ENCODE measurements around the gene KRT76. TPM values are rescaled to one million over a fixed set of nuclear protein-coding genes. Genes with fewer than 3 reads are reported as not detected.

The KRT76 gene
- total RNA-seq, 4 donors from 2014 or later: not detected

DNA sequence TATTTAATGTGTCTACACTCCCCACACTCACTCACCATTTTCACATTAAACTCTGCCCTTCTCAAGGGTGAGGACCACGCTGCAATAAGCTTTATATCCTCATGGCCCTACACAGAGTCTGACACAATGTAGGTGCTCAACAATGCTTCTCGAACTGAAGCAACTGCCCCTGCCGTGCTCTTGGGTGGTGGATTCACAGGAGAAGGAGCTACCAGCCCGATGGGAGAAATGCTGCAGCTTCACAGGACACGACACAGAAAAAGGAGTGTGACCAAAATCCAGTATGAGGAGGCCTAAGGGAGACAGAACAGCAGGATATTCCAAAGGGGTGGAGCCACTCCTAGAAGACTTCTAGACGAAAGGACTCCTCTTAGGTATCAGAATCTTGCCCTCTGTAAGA lies 25.3 kb upstream of the KRT76 start:
- Histone ChIP-seq H3K27ac (replicated peaks in 1 of 4) (no peak overlapping the region), H3K9me3 (no peaks in the 10 kb centered on the region), H3K27me3 (no peaks in the 10 kb centered on the region), H3K4me3 (no peak overlapping the region), H3K36me3 (no peaks in the 10 kb centered on the region), H3K4me1 (peaks cover 0 to 9% (median 6%) of the 10 kb centered on the region in 4 donors)
- DNase-seq (ENCODE audit: extremely low spot score): no peak
- intact Hi-C loops (cut with DNase I): no loop called here
- 75% methylated on average over 6 of the region's 6 CpGs for WGBS
- TF ChIP-seq, protein P1, sequence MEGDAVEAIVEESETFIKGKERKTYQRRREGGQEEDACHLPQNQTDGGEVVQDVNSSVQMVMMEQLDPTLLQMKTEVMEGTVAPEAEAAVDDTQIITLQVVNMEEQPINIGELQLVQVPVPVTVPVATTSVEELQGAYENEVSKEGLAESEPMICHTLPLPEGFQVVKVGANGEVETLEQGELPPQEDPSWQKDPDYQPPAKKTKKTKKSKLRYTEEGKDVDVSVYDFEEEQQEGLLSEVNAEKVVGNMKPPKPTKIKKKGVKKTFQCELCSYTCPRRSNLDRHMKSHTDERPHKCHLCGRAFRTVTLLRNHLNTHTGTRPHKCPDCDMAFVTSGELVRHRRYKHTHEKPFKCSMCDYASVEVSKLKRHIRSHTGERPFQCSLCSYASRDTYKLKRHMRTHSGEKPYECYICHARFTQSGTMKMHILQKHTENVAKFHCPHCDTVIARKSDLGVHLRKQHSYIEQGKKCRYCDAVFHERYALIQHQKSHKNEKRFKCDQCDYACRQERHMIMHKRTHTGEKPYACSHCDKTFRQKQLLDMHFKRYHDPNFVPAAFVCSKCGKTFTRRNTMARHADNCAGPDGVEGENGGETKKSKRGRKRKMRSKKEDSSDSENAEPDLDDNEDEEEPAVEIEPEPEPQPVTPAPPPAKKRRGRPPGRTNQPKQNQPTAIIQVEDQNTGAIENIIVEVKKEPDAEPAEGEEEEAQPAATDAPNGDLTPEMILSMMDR (IDR thresholded peaks at IDR 0.05): no peak
- TF ChIP-seq POLR2AphosphoS5 (IDR thresholded peaks at IDR 0.05) (no peak), POLR2A (IDR thresholded peaks at IDR 0.05; ENCODE audit: low read depth) (no peak)

DNA sequence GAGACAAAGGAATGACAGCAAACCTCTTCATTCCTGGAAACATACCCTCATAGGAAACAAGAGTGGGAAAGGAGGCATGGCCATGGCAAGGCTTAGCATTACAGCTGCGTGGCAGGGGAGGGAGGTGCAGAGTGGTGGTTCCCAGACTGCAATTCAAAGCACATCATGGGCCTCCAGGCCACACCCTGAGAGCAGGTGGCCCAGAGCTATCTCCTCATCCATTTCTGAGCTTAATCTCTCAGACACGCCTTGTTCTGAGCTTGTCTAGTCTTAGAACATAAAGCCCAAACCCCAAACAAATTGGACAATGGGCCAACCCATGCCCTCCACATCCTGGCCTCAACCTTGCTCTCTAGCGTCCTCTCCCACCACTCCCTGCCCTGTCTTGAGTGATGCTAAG lies 24.6 kb upstream of the KRT76 start:
- H3K27me3 ChIP-seq: no peaks in the 10 kb centered on the region
- H3K4me3 ChIP-seq: no peak overlapping the region
- DNase-seq (ENCODE audit: extremely low spot score): no peak
- no peak overlapping the region for H3K27ac ChIP-seq (replicated peaks in 1 of 4)
- 71% methylated on average over 3 of the region's 3 CpGs for WGBS
- peaks cover 0 to 9% (median 6%) of the 10 kb centered on the region in 4 donors for H3K4me1 ChIP-seq
- H3K9me3 ChIP-seq: no peaks in the 10 kb centered on the region
- H3K36me3 ChIP-seq: no peaks in the 10 kb centered on the region
- no peak for TF ChIP-seq EP300 (IDR thresholded peaks at IDR 0.05)
- TF ChIP-seq POLR2AphosphoS5 (IDR thresholded peaks at IDR 0.05): no peak
- no peak for TF ChIP-seq POLR2A (IDR thresholded peaks at IDR 0.05; ENCODE audit: low read depth)
- TF ChIP-seq, protein P1 (IDR thresholded peaks at IDR 0.05): no peak
- intact Hi-C loops (cut with DNase I): no loop called here

DNA sequence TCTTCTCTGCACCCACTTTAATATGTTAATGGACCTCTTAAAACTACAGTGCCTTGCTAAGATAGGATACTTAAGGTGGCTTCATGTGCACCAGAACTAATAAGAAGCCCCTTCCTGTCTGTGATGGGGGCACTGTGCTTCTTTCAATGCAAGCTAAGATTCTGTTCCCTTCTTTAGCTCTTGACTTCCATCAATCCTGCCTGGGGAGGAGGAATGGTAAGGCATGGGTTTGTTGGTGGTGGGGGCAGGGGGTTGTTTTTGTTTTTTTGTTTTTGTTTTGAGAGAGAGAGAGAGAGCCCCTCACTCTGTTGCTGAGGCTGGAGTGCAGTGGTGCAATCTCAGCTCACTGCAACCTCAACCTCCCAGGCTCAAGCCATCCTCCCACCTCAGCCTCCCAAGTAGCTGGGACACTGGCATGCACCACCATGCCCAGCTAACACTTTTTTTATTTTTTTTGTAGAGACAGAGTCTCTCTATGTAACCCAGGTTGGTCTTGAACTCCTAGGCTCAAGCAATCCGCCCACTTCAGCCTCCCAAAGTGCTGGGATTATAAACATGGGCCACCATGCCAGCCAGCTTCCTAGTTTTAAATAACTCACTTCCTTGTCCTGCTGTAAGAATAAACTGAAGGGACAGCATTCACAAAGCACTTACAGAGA lies 23.2 kb upstream of the KRT76 start:
- no peaks in the 10 kb centered on the region for H3K27me3 ChIP-seq
- TF ChIP-seq POLR2AphosphoS5 (IDR thresholded peaks at IDR 0.05) (no peak), EP300 (IDR thresholded peaks at IDR 0.05) (no peak), POLR2A (IDR thresholded peaks at IDR 0.05; ENCODE audit: low read depth) (no peak)
- TF ChIP-seq, protein P1 (IDR thresholded peaks at IDR 0.05): no peak
- WGBS: 76% methylated on average over 1 of the region's 1 CpG
- no peak overlapping the region for H3K4me3 ChIP-seq
- no peaks in the 10 kb centered on the region for H3K36me3 ChIP-seq
- no peak for DNase-seq (ENCODE audit: extremely low spot score)
- H3K9me3 ChIP-seq: no peaks in the 10 kb centered on the region
- no peak overlapping the region for H3K27ac ChIP-seq (replicated peaks in 1 of 4)
- H3K4me1 ChIP-seq: peaks cover 0 to 9% (median 6%) of the 10 kb centered on the region in 4 donors
- intact Hi-C loops (cut with DNase I): no loop called here

DNA sequence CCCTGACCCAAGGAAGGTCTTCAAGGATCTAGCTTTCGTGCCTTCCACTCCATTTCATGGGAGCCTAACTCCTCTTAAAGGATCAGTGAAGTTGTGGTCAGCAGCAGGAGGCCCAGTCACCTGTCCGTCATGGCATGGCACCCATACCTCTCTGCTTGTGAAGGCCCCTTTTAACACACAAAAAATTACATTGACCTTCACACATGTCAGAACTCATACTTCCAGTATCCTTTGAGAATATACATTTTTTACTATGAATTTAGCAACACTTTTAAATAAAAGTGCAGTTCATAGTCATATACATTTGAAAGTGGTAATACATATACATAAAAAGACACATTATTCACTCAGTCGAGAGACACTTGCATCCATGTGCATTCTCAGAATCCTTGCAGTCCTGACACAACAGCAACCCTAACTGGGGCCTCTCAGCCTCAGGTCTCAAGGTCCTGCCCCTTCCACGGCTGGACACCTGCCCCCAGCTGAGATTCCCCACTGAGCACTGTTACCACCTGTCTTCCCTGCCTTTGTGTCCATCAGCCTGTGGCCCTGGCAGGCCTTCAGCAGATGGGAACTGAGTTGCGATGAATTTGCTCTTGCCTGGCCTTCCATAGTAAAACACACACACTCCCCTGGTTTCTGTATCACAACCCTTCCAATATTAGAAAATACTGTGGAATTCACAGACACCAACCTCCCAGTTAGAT lies 22.5 kb upstream of the KRT76 start:
- WGBS: 72% methylated on average over 5 of the region's 5 CpGs
- TF ChIP-seq EP300 (IDR thresholded peaks at IDR 0.05) (no peak), POLR2AphosphoS5 (IDR thresholded peaks at IDR 0.05) (no peak), POLR2A (IDR thresholded peaks at IDR 0.05; ENCODE audit: low read depth) (no peak)
- TF ChIP-seq, protein P1 (IDR thresholded peaks at IDR 0.05): no peak
- Histone ChIP-seq H3K9me3 (no peaks in the 10 kb centered on the region), H3K4me3 (no peak overlapping the region), H3K27me3 (peaks cover 0 to 2% (median 0%) of the 10 kb centered on the region in 4 donors), H3K36me3 (no peaks in the 10 kb centered on the region), H3K4me1 (peaks cover 0 to 9% (median 6%) of the 10 kb centered on the region in 4 donors), H3K27ac (replicated peaks in 1 of 4) (no peak overlapping the region)
- intact Hi-C loops (cut with DNase I): no loop called here
- DNase-seq (ENCODE audit: extremely low spot score): no peak

All from esophagus muscularis mucosa (tissue), 4 donors.